HL-60 (cell line): ENCODE results near the gene CRIM1.
A peak's percentile ranks its signal among the peaks of the same experiment; 100 is the strongest.

Experiments used
- DNase-seq, 2 experiments: peaks; one replicate each; pipeline ENCODE4 v3.0.0-alpha.2; 2010 to 2020; ENCODE audit warnings: low read depth in 1 of 2, low spot score in 1 of 2
- H3K27ac ChIP-seq: fragments of 250-450 bp; sonication (Bioruptor Pico); replicated peaks from 2 replicates; pipeline ENCODE4 v1.5.1; 2020; ENCODE audit warnings: mild to moderate bottlenecking, moderate library complexity
- H3K27me3 ChIP-seq: fragments of 250-450 bp; sonication (Bioruptor Pico); 2 replicates; pipeline ENCODE4 v1.5.1; 2021; ENCODE audit warnings: mild to moderate bottlenecking, moderate library complexity; ENCODE audit not compliant: insufficient read depth, poor library complexity, severe bottlenecking
- H3K4me3 ChIP-seq: replicated peaks from 2 replicates; pipeline ENCODE4 v1.5.1; 2011; ENCODE audit warnings: mild to moderate bottlenecking, control low read depth, low read length; ENCODE audit not compliant: insufficient read depth
- GABPA ChIP-seq: IDR thresholded peaks from 2 replicates; pipeline ENCODE4 v1.6.1; 2012; ENCODE audit warnings: low read depth
- POLR2AphosphoS5 ChIP-seq: IDR thresholded peaks from 2 replicates; pipeline ENCODE4 v1.6.1; 2012; ENCODE audit warnings: low read depth
- SPI1 ChIP-seq: IDR thresholded peaks from 2 replicates; pipeline ENCODE4 v1.6.1; 2012; ENCODE audit warnings: low read depth, mild to moderate bottlenecking, borderline replicate concordance
- TF ChIP-seq, protein P1 (sequence below): IDR thresholded peaks from one replicate; pipeline ENCODE4 v1.5.1; 2011; ENCODE audit warnings: low read length, control low read depth, inconsistent platforms; ENCODE audit not compliant: insufficient read depth
- TF ChIP-seq, protein P2 (sequence below): IDR thresholded peaks from 2 replicates; pipeline ENCODE4 v1.6.1; 2012; ENCODE audit warnings: low read depth; ENCODE audit not compliant: insufficient replicate concordance

Gene CRIM1

DNA sequence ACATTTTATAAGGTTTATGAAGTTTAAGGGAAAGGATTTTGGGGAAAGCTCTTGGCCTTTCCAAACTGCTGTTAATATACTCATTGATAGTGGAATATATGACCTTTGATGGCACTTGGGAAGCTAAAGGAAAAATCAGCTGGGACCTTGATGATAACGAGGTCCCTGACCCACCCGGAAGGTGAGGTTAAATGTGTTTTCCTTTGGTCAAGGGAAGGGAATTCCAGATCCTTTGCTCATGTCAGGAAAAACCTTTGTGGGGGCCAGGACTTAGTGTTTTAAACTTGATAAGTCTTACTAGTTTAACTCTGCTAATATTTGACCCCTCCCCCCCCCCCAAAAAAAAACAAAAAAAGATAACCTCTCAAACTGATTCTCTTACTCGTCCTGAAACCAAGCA is 50.7 kb downstream of the CRIM1 start:
- Histone ChIP-seq H3K27ac (no peak overlapping the region), H3K27me3 (no peaks in the 10 kb centered on the region), H3K4me3 (no peak overlapping the region)
- TF ChIP-seq SPI1 (no peak), POLR2AphosphoS5 (no peak), GABPA (no peak)
- TF ChIP-seq, protein P1, sequence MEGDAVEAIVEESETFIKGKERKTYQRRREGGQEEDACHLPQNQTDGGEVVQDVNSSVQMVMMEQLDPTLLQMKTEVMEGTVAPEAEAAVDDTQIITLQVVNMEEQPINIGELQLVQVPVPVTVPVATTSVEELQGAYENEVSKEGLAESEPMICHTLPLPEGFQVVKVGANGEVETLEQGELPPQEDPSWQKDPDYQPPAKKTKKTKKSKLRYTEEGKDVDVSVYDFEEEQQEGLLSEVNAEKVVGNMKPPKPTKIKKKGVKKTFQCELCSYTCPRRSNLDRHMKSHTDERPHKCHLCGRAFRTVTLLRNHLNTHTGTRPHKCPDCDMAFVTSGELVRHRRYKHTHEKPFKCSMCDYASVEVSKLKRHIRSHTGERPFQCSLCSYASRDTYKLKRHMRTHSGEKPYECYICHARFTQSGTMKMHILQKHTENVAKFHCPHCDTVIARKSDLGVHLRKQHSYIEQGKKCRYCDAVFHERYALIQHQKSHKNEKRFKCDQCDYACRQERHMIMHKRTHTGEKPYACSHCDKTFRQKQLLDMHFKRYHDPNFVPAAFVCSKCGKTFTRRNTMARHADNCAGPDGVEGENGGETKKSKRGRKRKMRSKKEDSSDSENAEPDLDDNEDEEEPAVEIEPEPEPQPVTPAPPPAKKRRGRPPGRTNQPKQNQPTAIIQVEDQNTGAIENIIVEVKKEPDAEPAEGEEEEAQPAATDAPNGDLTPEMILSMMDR = no peak
- TF ChIP-seq, protein P2, sequence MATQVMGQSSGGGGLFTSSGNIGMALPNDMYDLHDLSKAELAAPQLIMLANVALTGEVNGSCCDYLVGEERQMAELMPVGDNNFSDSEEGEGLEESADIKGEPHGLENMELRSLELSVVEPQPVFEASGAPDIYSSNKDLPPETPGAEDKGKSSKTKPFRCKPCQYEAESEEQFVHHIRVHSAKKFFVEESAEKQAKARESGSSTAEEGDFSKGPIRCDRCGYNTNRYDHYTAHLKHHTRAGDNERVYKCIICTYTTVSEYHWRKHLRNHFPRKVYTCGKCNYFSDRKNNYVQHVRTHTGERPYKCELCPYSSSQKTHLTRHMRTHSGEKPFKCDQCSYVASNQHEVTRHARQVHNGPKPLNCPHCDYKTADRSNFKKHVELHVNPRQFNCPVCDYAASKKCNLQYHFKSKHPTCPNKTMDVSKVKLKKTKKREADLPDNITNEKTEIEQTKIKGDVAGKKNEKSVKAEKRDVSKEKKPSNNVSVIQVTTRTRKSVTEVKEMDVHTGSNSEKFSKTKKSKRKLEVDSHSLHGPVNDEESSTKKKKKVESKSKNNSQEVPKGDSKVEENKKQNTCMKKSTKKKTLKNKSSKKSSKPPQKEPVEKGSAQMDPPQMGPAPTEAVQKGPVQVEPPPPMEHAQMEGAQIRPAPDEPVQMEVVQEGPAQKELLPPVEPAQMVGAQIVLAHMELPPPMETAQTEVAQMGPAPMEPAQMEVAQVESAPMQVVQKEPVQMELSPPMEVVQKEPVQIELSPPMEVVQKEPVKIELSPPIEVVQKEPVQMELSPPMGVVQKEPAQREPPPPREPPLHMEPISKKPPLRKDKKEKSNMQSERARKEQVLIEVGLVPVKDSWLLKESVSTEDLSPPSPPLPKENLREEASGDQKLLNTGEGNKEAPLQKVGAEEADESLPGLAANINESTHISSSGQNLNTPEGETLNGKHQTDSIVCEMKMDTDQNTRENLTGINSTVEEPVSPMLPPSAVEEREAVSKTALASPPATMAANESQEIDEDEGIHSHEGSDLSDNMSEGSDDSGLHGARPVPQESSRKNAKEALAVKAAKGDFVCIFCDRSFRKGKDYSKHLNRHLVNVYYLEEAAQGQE = no peak
- DNase-seq = no peak

DNA sequence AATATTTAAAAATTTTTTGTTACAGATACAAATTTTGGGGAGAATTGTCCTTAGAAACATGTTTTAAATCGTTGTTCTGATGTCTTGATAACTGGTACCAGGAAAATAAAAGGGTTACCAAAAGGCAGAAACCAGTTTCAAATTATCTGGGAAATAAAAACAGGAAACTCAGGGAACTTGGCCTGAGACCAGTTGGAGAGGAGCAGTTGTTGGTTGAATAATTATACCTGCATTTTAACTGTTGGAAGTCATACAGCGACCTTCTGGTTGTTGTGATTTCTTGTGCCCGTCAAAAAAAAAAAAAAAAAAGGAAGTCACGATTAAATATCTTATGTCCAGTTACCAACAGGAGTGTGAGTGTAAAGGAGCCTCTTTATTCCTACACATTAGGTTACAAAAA is 51.8 kb downstream of the CRIM1 start:
- peak; percentile 42; the same call in 1 of the 2 replicates for TF ChIP-seq SPI1
- TF ChIP-seq, protein P2 = no peak
- Histone ChIP-seq H3K4me3 (no peak overlapping the region), H3K27ac (no peak overlapping the region), H3K27me3 (no peaks in the 10 kb centered on the region)
- no peak for DNase-seq

DNA sequence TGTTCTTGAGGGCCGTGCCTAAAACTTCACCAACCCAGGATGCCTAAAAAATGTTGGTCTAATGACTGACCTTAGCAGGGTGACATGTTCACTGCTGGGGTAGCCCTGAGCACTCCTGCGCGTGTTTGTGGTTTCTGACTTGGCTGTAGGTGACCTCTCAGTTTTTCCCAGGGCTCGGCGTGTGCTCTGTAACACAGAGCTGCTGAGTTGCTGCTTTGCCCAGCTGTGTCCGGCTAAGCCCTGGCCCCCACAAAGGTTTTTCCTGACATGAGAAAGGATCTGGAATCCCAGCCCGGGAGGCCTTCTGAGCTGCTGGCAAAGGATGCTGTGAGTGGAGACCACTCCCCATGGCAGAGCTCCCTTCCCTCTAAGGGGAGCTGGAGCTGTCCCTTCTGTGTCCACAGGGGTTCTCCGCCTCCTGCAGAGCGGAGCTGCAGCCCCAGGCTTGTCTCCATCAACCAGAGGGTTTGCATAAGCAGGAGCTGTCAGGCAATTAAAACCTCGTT is 52.7 kb downstream of the CRIM1 start:
- Histone ChIP-seq H3K4me3 (no peak overlapping the region), H3K27me3 (no peaks in the 10 kb centered on the region), H3K27ac (no peak overlapping the region)
- DNase-seq = no peak
- TF ChIP-seq GABPA (no peak), SPI1 (no peak), POLR2AphosphoS5 (no peak)
- TF ChIP-seq, protein P1 = no peak
- TF ChIP-seq, protein P2 = no peak

DNA sequence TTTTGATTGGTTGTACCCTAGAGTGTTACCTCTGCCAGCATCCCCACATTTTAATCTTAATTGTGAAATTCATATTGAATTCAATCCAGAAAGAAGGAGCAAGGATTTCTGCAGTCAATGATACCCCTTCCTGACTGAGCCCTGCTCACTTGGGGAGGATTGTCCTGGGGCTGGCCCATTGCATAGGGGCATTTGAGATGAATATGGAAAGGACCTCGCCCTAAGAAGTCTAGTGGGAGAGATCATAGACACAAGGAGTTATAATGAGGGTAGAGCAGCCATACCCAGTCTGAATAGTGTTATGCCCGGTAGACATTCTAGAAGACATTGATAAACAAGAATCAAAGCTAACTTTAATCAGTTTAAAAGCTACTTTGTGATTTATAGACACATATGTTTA is 53.8 kb downstream of the CRIM1 start:
- Histone ChIP-seq H3K27me3 (no peaks in the 10 kb centered on the region), H3K27ac (no peak overlapping the region), H3K4me3 (no peak overlapping the region)
- no peak for DNase-seq
- TF ChIP-seq, protein P2 = no peak
